ENCODE results near the gene RSPH10B2.

RSPH10B2 gene

GRCh38 chr7:6705959-6706665, 47.8 kb upstream of the RSPH10B2 start (continued):
- TF ChIP-seq ZNF350 (tag by site-specific recombination; IDR thresholded peaks at IDR 0.05), result no peak
- TF ChIP-seq ZNF311 (tag by site-specific recombination; IDR thresholded peaks at IDR 0.05; ENCODE audit: borderline replicate concordance), result no peak
- TF ChIP-seq ZNF18 (tag by site-specific recombination; IDR thresholded peaks at IDR 0.05), result no peak
- no peak for TF ChIP-seq ZNF10 (tag by site-specific recombination; IDR thresholded peaks at IDR 0.05)
- TF ChIP-seq ZNF362 (tag by site-specific recombination; IDR thresholded peaks at IDR 0.05), result no peak
- TF ChIP-seq ZBTB17 (tag by site-specific recombination; IDR thresholded peaks at IDR 0.05), result peak; percentile 20; the same call in 1 of the 2 replicates
- TF ChIP-seq ZFP69B (tag by site-specific recombination; IDR thresholded peaks at IDR 0.05), result no peak
- TF ChIP-seq INSM2 (tag by site-specific recombination; IDR thresholded peaks at IDR 0.05), result no peak
- TF ChIP-seq SP3 (tag by site-specific recombination; IDR thresholded peaks at IDR 0.05), result 0 out of 2 replicates have a peak, but pooled peaks have one; percentile 18
- TF ChIP-seq EGR2 (tag by site-specific recombination; IDR thresholded peaks at IDR 0.05; ENCODE audit: low read depth), result no peak
- no peak for TF ChIP-seq ZNF280D (tag by site-specific recombination; IDR thresholded peaks at IDR 0.05)
- no peak for TF ChIP-seq ZNF169 (tag by site-specific recombination; IDR thresholded peaks at IDR 0.05)
- no peak for TF ChIP-seq KLF16 (tag by site-specific recombination; IDR thresholded peaks at IDR 0.05)
- TF ChIP-seq ZNF114 (tag by site-specific recombination; IDR thresholded peaks at IDR 0.05), result no peak
- TF ChIP-seq ZFHX2 (tag by site-specific recombination; conservative IDR thresholded peaks at IDR 0.05), result peak; percentile 31; the same call in 1 of the 2 replicates
- TF ChIP-seq ZNF214 (tag by site-specific recombination; IDR thresholded peaks at IDR 0.05; ENCODE audit: borderline replicate concordance), result no peak
- TF ChIP-seq PRDM1 (tag by site-specific recombination; IDR thresholded peaks at IDR 0.05), result no peak
- TF ChIP-seq SETDB1 (IDR thresholded peaks at IDR 0.05; ENCODE audit: insufficient read length, low read length), result no peak
- no peak for TF ChIP-seq ZNF560 (tag by site-specific recombination; IDR thresholded peaks at IDR 0.05; ENCODE audit: borderline replicate concordance)

All from HEK293 (cell line).